ENCODE measurements around the gene ERG.
A peak's percentile ranks its signal among the peaks of the same experiment; 100 is the strongest.

- TF ChIP-seq CTCF (IDR thresholded peaks at IDR 0.05 in 4 of 5, conservative IDR thresholded peaks at IDR 0.05 in 1 of 5) (peak; percentile 22 to 59 (median 38)), POLR2A (IDR thresholded peaks at IDR 0.05) (no peak)
Measured at GRCh38 chr21:38352536-38353219, 145.6 kb downstream of the ERG start.
